ENCODE data around the gene PAX2.

The PAX2 gene

GRCh38 chr10:100788002-100788903 is 42.9 kb downstream of the PAX2 start:
- Histone ChIP-seq H3K27ac (replicated peaks) (no peak overlapping the region), H3K27me3 (ENCODE audit: insufficient read depth, poor library complexity, severe bottlenecking) (peaks cover 18% of the 10 kb centered on the region), H3K4me3 (replicated peaks; ENCODE audit: insufficient read depth, low read length) (no peak overlapping the region)
- TF ChIP-seq GABPA (IDR thresholded peaks at IDR 0.05; ENCODE audit: low read depth): no peak
- no peak for DNase-seq (ENCODE audit: low read depth in 1 of 2, low spot score in 1 of 2)

GRCh38 chr10:100790761-100791208 is 45.4 kb downstream of the PAX2 start:
- no peak for DNase-seq (ENCODE audit: low read depth in 1 of 2, low spot score in 1 of 2)
- TF ChIP-seq CTCF (IDR thresholded peaks at IDR 0.05; ENCODE audit: insufficient read depth, low read length): no peak
- no peak for TF ChIP-seq SPI1 (IDR thresholded peaks at IDR 0.05; ENCODE audit: borderline replicate concordance, low read depth)
- no peak for TF ChIP-seq REST (IDR thresholded peaks at IDR 0.05; ENCODE audit: insufficient replicate concordance, low read depth)
- TF ChIP-seq POLR2AphosphoS5 (IDR thresholded peaks at IDR 0.05; ENCODE audit: low read depth): no peak
- no peak for TF ChIP-seq GABPA (IDR thresholded peaks at IDR 0.05; ENCODE audit: low read depth)
- Histone ChIP-seq H3K27ac (replicated peaks) (no peak overlapping the region), H3K27me3 (ENCODE audit: insufficient read depth, poor library complexity, severe bottlenecking) (peaks cover 18% of the 10 kb centered on the region), H3K4me3 (replicated peaks; ENCODE audit: insufficient read depth, low read length) (no peak overlapping the region)

- Histone ChIP-seq H3K27me3 (ENCODE audit: insufficient read depth, poor library complexity, severe bottlenecking) (peaks cover 19% of the 10 kb centered on the region), H3K27ac (replicated peaks) (no peak overlapping the region), H3K4me3 (replicated peaks; ENCODE audit: insufficient read depth, low read length) (no peak overlapping the region)
- no peak for DNase-seq (ENCODE audit: low read depth in 1 of 2, low spot score in 1 of 2)
- TF ChIP-seq POLR2AphosphoS5 (IDR thresholded peaks at IDR 0.05; ENCODE audit: low read depth) (no peak), GABPA (IDR thresholded peaks at IDR 0.05; ENCODE audit: low read depth) (no peak), CTCF (IDR thresholded peaks at IDR 0.05; ENCODE audit: insufficient read depth, low read length) (no peak), SPI1 (IDR thresholded peaks at IDR 0.05; ENCODE audit: borderline replicate concordance, low read depth) (no peak), REST (IDR thresholded peaks at IDR 0.05; ENCODE audit: insufficient replicate concordance, low read depth) (no peak)
These were observed 46.1 kb downstream of the PAX2 start for GRCh38 chr10:100791369-100792058.

GRCh38 chr10:100792574-100792973 is 47.2 kb downstream of the PAX2 start:
- TF ChIP-seq SPI1 (IDR thresholded peaks at IDR 0.05; ENCODE audit: borderline replicate concordance, low read depth): no peak
- peaks cover 21% of the 10 kb centered on the region for H3K27me3 ChIP-seq (ENCODE audit: insufficient read depth, poor library complexity, severe bottlenecking)

More at GRCh38 chr10:100792574-100792973, 47.2 kb downstream of the PAX2 start:
- no peak overlapping the region for H3K4me3 ChIP-seq (replicated peaks; ENCODE audit: insufficient read depth, low read length)
- no peak overlapping the region for H3K27ac ChIP-seq (replicated peaks)
- no peak for DNase-seq (ENCODE audit: low read depth in 1 of 2, low spot score in 1 of 2)
